Endothelial cell (in vitro differentiated cells): ENCODE results near the gene RFPL3. TPM values are rescaled to one million over a fixed set of nuclear protein-coding genes. Genes with fewer than 3 reads are reported as not detected.
A peak's percentile ranks its signal among the peaks of the same experiment; 100 is the strongest.

Source experiments
- DNase-seq: peaks from one replicate; pipeline ENCODE4 v3.0.0; 2021; ENCODE audit warnings: low spot score
- H3K27ac Mint-ChIP-seq: one replicate; pipeline ENCODE4 v1.8.0; 2021; ENCODE audit warnings: mixed read lengths, inconsistent platforms; ENCODE audit not compliant: unreplicated experiment
- H3K27me3 Mint-ChIP-seq: one replicate; pipeline ENCODE4 v1.8.0; 2021; ENCODE audit warnings: mild to moderate bottlenecking, moderate library complexity, mixed read lengths, inconsistent platforms; ENCODE audit not compliant: unreplicated experiment
- H3K36me3 Mint-ChIP-seq: one replicate; pipeline ENCODE4 v1.8.0; 2021; ENCODE audit warnings: mild to moderate bottlenecking, low read depth, mixed read lengths, inconsistent platforms; ENCODE audit not compliant: unreplicated experiment
- H3K4me1 Mint-ChIP-seq: one replicate; pipeline ENCODE4 v1.8.0; 2021; ENCODE audit warnings: mild to moderate bottlenecking, mixed read lengths, inconsistent platforms; ENCODE audit not compliant: unreplicated experiment
- H3K4me3 Mint-ChIP-seq: one replicate; pipeline ENCODE4 v1.8.0; 2021; ENCODE audit warnings: mild to moderate bottlenecking, mixed read lengths, inconsistent platforms; ENCODE audit not compliant: unreplicated experiment
- H3K9me3 Mint-ChIP-seq: one replicate; pipeline ENCODE4 v1.8.0; 2021; ENCODE audit warnings: mixed read lengths, inconsistent platforms; ENCODE audit not compliant: unreplicated experiment
- CTCF ChIP-seq: fragments of 200-600 bp; sonication (generic); IDR thresholded peaks from one replicate; pipeline ENCODE4 v1.5.0; 2021; ENCODE audit warnings: antibody characterized with exemption; ENCODE audit not compliant: unreplicated experiment
- total RNA-seq: library from RNA; stranded (reverse); fragmentation: NEBNext Ultra II Directional; extraction: Animal tissue kit (Norgen Biotek cat#: 25700); gene quantifications from one replicate; pipeline ENCODE4 v1.2.1, GENCODE V29; 2021; ENCODE audit not compliant: unreplicated experiment

The RFPL3 gene
- total RNA-seq, 1 donor from 2014 or later, result not detected

GRCh38 chr22:32325416-32325801, 32.3 kb upstream of the RFPL3 start:
- H3K27ac Mint-ChIP-seq, result no peak overlapping the region
- no peak for TF ChIP-seq CTCF
- no peak overlapping the region for H3K4me3 Mint-ChIP-seq
- DNase-seq, result no peak
- H3K9me3 Mint-ChIP-seq, result no peaks in the 10 kb centered on the region
- H3K4me1 Mint-ChIP-seq, result no peaks in the 10 kb centered on the region
- peaks cover 4% of the 10 kb centered on the region for H3K36me3 Mint-ChIP-seq
- peaks cover 4% of the 10 kb centered on the region for H3K27me3 Mint-ChIP-seq

GRCh38 chr22:32325811-32326237, 31.8 kb upstream of the RFPL3 start:
- H3K4me3 Mint-ChIP-seq, result no peak overlapping the region
- TF ChIP-seq CTCF, result no peak
- H3K9me3 Mint-ChIP-seq, result no peaks in the 10 kb centered on the region
- H3K27me3 Mint-ChIP-seq, result peaks cover 4% of the 10 kb centered on the region
- no peak overlapping the region for H3K27ac Mint-ChIP-seq
- DNase-seq, result no peak
- peaks cover 4% of the 10 kb centered on the region for H3K36me3 Mint-ChIP-seq
- H3K4me1 Mint-ChIP-seq, result no peaks in the 10 kb centered on the region

GRCh38 chr22:32326647-32327046, 31.0 kb upstream of the RFPL3 start:
- peak overlapping the region; percentile 57 for H3K4me3 Mint-ChIP-seq

GRCh38 chr22:32327066-32327465, 30.6 kb upstream of the RFPL3 start:
- H3K4me1 Mint-ChIP-seq, result peaks cover 3% of the 10 kb centered on the region

More at GRCh38 chr22:32326647-32327046, 31.0 kb upstream of the RFPL3 start:
- Mint-ChIP-seq H3K36me3 (peaks cover 4% of the 10 kb centered on the region), H3K27me3 (peaks cover 4% of the 10 kb centered on the region), H3K4me1 (peaks cover 2% of the 10 kb centered on the region), H3K27ac (peak overlapping the region; percentile 10), H3K9me3 (no peaks in the 10 kb centered on the region)
- no peak for TF ChIP-seq CTCF
- DNase-seq, result no peak

More at GRCh38 chr22:32327066-32327465, 30.6 kb upstream of the RFPL3 start:
- Mint-ChIP-seq H3K27ac (no peak overlapping the region), H3K27me3 (peaks cover 4% of the 10 kb centered on the region), H3K9me3 (no peaks in the 10 kb centered on the region), H3K36me3 (peaks cover 4% of the 10 kb centered on the region), H3K4me3 (peak overlapping the region; percentile 57)
- no peak for DNase-seq
- TF ChIP-seq CTCF, result no peak
